ENCODE data around the gene DDB1.

Gene DDB1

GRCh38 chr11:61354208-61354607 lies 21.3 kb upstream of the DDB1 start:
- H3K36me3 ChIP-seq (ENCODE audit: control insufficient read depth, insufficient read depth, low read length): peaks cover 11% of the 10 kb centered on the region; the same call in 1 of the 2 replicates
- no peak overlapping the region for H3K4me3 ChIP-seq (ENCODE audit: low read length)
- DNase-seq (ENCODE audit: low read depth, low spot score): no peak
- H3K9me3 ChIP-seq (ENCODE audit: control insufficient read depth, insufficient read depth, low read length): no peaks in the 10 kb centered on the region
- no peaks in the 10 kb centered on the region for H3K4me1 ChIP-seq (ENCODE audit: control insufficient read depth, insufficient read depth, low read length)
- no CpG with 5 or more reads among the region's 2 CpGs for WGBS (ENCODE audit: insufficient coverage, insufficient read length)
- no peaks in the 10 kb centered on the region for H3K27me3 ChIP-seq (ENCODE audit: control insufficient read depth, insufficient read depth, low read length)
- H3K27ac ChIP-seq (ENCODE audit: low read length): no peak overlapping the region

GRCh38 chr11:61353131-61354067 lies 20.5 kb upstream of the DDB1 start:
- no peaks in the 10 kb centered on the region for H3K27me3 ChIP-seq (ENCODE audit: control insufficient read depth, insufficient read depth, low read length)
- no CpG with 5 or more reads among the region's 15 CpGs for WGBS (ENCODE audit: insufficient coverage, insufficient read length)
- H3K4me1 ChIP-seq (ENCODE audit: control insufficient read depth, insufficient read depth, low read length): no peaks in the 10 kb centered on the region
- H3K36me3 ChIP-seq (ENCODE audit: control insufficient read depth, insufficient read depth, low read length): peaks cover 15% of the 10 kb centered on the region; the same call in 1 of the 2 replicates
- H3K9me3 ChIP-seq (ENCODE audit: control insufficient read depth, insufficient read depth, low read length): no peaks in the 10 kb centered on the region
- H3K4me3 ChIP-seq (ENCODE audit: low read length): no peak overlapping the region
- DNase-seq (ENCODE audit: low read depth, low spot score): no peak
- H3K27ac ChIP-seq (ENCODE audit: low read length): no peak overlapping the region

DNA sequence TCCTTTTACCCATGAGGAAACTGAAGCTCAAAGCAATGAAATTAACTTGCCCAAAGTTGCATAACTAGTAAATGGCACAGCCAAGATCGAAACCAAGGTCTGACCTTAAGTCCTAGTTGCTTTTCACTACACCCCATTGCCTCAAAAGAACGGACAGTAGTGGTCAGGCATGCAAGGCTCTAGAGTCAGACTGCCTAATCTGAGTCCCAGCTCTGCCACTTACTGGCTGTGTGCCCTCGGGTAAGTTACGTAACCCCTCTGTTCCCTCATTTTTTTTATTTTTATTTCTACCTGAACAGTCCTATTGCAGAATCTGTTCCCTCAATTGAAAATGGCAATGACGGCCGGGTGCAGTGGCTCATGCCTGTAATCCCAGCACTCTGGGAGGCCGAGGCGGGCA lies 19.1 kb upstream of the DDB1 start:
- Histone ChIP-seq H3K36me3 (ENCODE audit: control insufficient read depth, insufficient read depth, low read length) (peaks cover 15% of the 10 kb centered on the region; the same call in 1 of the 2 replicates), H3K27me3 (ENCODE audit: control insufficient read depth, insufficient read depth, low read length) (no peaks in the 10 kb centered on the region), H3K4me1 (ENCODE audit: control insufficient read depth, insufficient read depth, low read length) (no peaks in the 10 kb centered on the region), H3K9me3 (ENCODE audit: control insufficient read depth, insufficient read depth, low read length) (no peaks in the 10 kb centered on the region), H3K4me3 (ENCODE audit: low read length) (no peak overlapping the region), H3K27ac (ENCODE audit: low read length) (no peak overlapping the region)
- no peak for DNase-seq (ENCODE audit: low read depth, low spot score)
- no CpG with 5 or more reads among the region's 8 CpGs for WGBS (ENCODE audit: insufficient coverage, insufficient read length)

DNA sequence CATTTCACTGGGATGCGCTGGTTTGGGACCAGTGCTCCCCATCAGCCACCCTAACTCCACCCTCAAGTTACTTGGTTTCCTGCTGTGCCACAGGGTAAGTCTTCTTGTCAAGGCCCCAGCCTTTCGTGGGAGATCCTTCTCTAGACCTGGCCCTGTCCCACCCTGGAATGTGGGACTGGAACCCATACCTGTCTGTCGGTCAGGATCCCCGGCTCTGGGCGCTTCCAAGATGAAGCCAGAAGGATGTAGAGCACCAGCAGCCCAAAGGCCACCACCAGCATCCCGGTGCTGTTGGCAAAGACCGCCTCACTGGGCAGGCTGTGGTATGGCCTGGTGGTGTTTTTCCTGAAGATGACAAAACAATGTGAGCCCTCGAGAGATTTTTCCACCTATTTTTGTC lies 17.9 kb upstream of the DDB1 start:
- peaks cover 17% of the 10 kb centered on the region; the same call in 1 of the 2 replicates for H3K36me3 ChIP-seq (ENCODE audit: control insufficient read depth, insufficient read depth, low read length)
- no peak for DNase-seq (ENCODE audit: low read depth, low spot score)
- no peaks in the 10 kb centered on the region for H3K27me3 ChIP-seq (ENCODE audit: control insufficient read depth, insufficient read depth, low read length)
- no CpG with 5 or more reads among the region's 8 CpGs for WGBS (ENCODE audit: insufficient coverage, insufficient read length)
- no peaks in the 10 kb centered on the region for H3K4me1 ChIP-seq (ENCODE audit: control insufficient read depth, insufficient read depth, low read length)
- H3K4me3 ChIP-seq (ENCODE audit: low read length): no peak overlapping the region
- H3K27ac ChIP-seq (ENCODE audit: low read length): no peak overlapping the region
- H3K9me3 ChIP-seq (ENCODE audit: control insufficient read depth, insufficient read depth, low read length): no peaks in the 10 kb centered on the region

- no peaks in the 10 kb centered on the region for H3K27me3 ChIP-seq (ENCODE audit: control insufficient read depth, insufficient read depth, low read length)
- no peak overlapping the region for H3K27ac ChIP-seq (ENCODE audit: low read length)
- H3K36me3 ChIP-seq (ENCODE audit: control insufficient read depth, insufficient read depth, low read length): peaks cover 17% of the 10 kb centered on the region; the same call in 1 of the 2 replicates
- WGBS (ENCODE audit: insufficient coverage, insufficient read length): no CpG with 5 or more reads among the region's 1 CpG
- DNase-seq (ENCODE audit: low read depth, low spot score): no peak
- no peak overlapping the region for H3K4me3 ChIP-seq (ENCODE audit: low read length)
- H3K9me3 ChIP-seq (ENCODE audit: control insufficient read depth, insufficient read depth, low read length): no peaks in the 10 kb centered on the region
- no peaks in the 10 kb centered on the region for H3K4me1 ChIP-seq (ENCODE audit: control insufficient read depth, insufficient read depth, low read length)
Observed at GRCh38 chr11:61350336-61350735, 17.4 kb upstream of the DDB1 start.

DNA sequence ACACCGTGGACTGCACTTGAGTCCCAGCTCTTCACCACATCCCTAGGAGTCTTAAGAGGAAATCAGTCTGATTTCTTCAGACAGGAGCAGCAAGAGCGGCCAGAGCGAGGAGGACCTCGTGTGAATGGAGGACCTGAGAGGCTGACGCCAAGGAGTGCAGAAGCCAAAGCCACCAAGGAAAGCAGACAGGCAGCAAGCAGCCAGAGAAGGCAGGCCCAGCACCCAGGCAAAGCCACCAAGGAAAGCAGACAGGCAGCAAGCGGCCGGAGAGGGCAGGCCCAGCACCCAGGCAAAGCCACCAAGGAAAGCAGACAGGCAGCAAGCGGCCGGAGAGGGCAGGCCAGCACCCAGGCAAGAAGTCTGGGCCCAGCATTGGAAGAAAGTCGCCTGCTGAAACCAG lies 17.0 kb upstream of the DDB1 start:
- Histone ChIP-seq H3K4me3 (ENCODE audit: low read length) (no peak overlapping the region), H3K27ac (ENCODE audit: low read length) (no peak overlapping the region), H3K4me1 (ENCODE audit: control insufficient read depth, insufficient read depth, low read length) (no peaks in the 10 kb centered on the region), H3K9me3 (ENCODE audit: control insufficient read depth, insufficient read depth, low read length) (no peaks in the 10 kb centered on the region), H3K36me3 (ENCODE audit: control insufficient read depth, insufficient read depth, low read length) (peaks cover 17% of the 10 kb centered on the region; the same call in 1 of the 2 replicates), H3K27me3 (ENCODE audit: control insufficient read depth, insufficient read depth, low read length) (no peaks in the 10 kb centered on the region)
- no CpG with 5 or more reads among the region's 10 CpGs for WGBS (ENCODE audit: insufficient coverage, insufficient read length)
- no peak for DNase-seq (ENCODE audit: low read depth, low spot score)

DNA sequence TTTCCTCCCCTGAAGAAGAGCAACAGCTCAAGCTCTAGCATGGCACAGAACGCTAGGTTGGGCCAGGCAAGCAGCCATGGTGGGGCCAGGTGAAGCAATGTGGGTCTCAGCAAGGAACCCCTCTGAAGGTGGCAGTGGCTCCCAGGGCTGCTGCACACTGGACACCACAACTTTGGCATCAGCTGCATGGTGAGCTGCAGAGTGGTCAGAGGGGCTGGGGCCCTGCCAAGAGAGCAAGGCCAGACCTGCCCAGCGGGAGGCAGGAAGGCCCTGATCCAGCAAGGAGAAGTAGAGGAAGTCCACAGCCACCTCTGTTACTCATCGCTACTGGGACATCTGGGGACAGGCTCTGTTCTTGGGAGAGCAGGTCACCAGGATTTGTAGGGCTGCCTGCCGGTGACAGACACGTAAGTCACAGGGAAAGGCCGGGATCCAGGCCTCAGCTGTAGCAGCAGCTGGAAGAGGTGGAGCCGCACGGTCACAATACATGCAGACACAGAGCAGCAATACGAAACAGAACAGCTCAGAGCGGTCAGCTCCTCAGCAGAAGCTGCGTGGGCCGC lies 16.4 kb upstream of the DDB1 start:
- Histone ChIP-seq H3K9me3 (ENCODE audit: control insufficient read depth, insufficient read depth, low read length) (no peaks in the 10 kb centered on the region), H3K36me3 (ENCODE audit: control insufficient read depth, insufficient read depth, low read length) (peaks cover 17% of the 10 kb centered on the region; the same call in 1 of the 2 replicates)
- no CpG with 5 or more reads among the region's 12 CpGs for WGBS (ENCODE audit: insufficient coverage, insufficient read length)

DNA sequence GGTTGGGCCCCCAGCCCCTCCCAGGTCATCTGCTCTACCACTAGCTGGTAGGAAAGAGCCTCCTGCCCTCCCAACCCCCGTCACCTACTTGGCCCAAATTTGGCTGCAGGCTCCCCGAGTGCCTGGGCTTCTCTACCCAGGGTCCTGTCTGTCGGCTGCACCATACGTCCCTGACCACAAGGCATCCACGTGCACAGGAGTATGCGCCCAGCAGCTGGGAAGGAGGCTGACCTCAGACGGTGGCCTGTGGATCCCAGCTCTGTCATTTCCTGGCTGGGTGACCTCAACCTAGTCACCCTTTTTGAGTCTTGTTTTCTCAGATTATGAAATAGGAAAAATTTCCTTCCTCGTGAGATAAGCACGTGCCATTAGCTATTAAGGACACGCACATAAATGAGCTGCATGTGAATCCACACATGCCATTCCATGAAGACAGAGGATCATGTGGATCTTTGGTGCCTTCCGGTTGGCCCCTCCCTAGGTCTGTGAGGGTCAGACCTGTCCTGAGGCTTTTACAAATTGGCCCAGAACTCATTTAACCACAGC lies 15.1 kb upstream of the DDB1 start:
- no peak for DNase-seq (ENCODE audit: low read depth, low spot score)
- H3K36me3 ChIP-seq (ENCODE audit: control insufficient read depth, insufficient read depth, low read length): peaks cover 15% of the 10 kb centered on the region; the same call in 1 of the 2 replicates
- H3K27ac ChIP-seq (ENCODE audit: low read length): no peak overlapping the region
- no peaks in the 10 kb centered on the region for H3K27me3 ChIP-seq (ENCODE audit: control insufficient read depth, insufficient read depth, low read length)
- H3K4me1 ChIP-seq (ENCODE audit: control insufficient read depth, insufficient read depth, low read length): no peaks in the 10 kb centered on the region
- no peaks in the 10 kb centered on the region for H3K9me3 ChIP-seq (ENCODE audit: control insufficient read depth, insufficient read depth, low read length)
- no CpG with 5 or more reads among the region's 11 CpGs for WGBS (ENCODE audit: insufficient coverage, insufficient read length)
- no peak overlapping the region for H3K4me3 ChIP-seq (ENCODE audit: low read length)

More for the DNA sequence above, 16.4 kb upstream of the DDB1 start:
- no peak for DNase-seq (ENCODE audit: low read depth, low spot score)
- Histone ChIP-seq H3K4me1 (ENCODE audit: control insufficient read depth, insufficient read depth, low read length) (no peaks in the 10 kb centered on the region), H3K4me3 (ENCODE audit: low read length) (no peak overlapping the region), H3K27me3 (ENCODE audit: control insufficient read depth, insufficient read depth, low read length) (no peaks in the 10 kb centered on the region), H3K27ac (ENCODE audit: low read length) (no peak overlapping the region)

DNA sequence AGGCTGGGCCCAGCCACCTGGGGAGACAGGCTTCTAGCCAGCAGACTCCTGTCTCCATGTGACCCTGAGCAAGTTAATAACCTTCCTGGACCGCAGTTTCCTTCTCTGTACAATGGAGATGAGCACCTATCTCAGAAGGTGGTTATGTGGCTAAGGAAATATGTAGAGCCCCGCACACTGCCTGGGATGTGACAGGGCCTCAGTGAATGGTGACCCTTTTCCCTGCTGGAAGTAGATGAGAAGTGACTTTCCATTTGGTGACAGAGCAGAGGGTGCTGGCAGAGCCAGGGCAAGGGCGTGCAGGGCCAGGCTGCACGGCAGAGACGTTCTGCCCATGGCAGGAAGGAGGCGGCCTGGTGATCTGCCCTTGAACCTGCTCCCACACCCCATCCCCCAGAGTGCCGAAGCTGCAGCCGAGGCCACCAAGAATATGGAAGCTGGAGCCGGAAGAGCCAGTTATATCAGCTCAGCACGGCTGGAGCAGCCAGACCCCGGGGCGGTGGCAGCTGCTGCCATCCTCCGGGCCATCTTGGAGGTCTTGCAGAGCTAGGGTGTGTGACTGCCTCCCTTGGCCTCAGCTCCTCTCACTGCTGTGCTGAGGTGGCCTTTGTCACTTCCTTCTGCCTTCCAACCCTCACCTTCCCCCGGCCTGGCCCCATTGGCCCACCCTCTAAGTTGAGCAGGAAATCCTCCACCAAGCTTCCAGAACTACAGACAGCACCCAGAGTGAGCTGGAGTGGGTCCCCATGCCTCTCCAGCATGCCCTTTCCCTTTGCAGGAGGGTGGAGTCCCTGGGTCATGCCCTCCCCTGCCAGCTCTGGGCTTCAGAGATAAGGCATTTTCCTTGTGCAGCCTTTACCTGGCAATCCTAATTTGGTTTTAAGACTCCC lies 13.3 kb upstream of the DDB1 start:
- no peak for DNase-seq (ENCODE audit: low read depth, low spot score)
- Histone ChIP-seq H3K27ac (ENCODE audit: low read length) (no peak overlapping the region), H3K36me3 (ENCODE audit: control insufficient read depth, insufficient read depth, low read length) (peaks cover 13% of the 10 kb centered on the region; the same call in 1 of the 2 replicates), H3K27me3 (ENCODE audit: control insufficient read depth, insufficient read depth, low read length) (no peaks in the 10 kb centered on the region), H3K9me3 (ENCODE audit: control insufficient read depth, insufficient read depth, low read length) (no peaks in the 10 kb centered on the region), H3K4me3 (ENCODE audit: low read length) (no peak overlapping the region), H3K4me1 (ENCODE audit: control insufficient read depth, insufficient read depth, low read length) (no peaks in the 10 kb centered on the region)
- WGBS (ENCODE audit: insufficient coverage, insufficient read length): no CpG with 5 or more reads among the region's 14 CpGs

DNA sequence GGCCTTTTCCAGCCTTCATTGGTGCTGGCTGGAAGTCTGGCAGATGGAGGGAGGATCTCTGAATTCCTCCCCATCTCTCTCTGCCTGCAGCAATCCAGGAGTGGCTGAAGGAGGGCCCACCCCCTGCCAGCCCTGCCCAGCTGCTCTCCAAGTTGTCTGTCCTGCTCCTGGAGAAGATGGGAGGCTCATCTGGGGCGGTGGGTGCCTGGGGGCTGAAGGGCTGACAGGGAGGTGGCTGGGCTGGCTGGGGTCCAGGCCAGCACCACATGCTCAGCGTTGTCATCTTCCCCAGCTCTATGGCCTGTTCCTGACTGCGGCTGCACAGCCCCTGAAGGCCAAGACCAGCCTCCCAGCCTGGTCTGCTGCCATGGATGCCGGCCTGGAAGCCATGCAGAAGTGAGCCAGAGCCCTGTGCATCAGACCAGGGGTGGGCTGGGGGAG lies 12.3 kb upstream of the DDB1 start:
- peaks cover 10% of the 10 kb centered on the region; the same call in 1 of the 2 replicates for H3K36me3 ChIP-seq (ENCODE audit: control insufficient read depth, insufficient read depth, low read length)

More for the DNA sequence above, 12.3 kb upstream of the DDB1 start:
- no peaks in the 10 kb centered on the region for H3K9me3 ChIP-seq (ENCODE audit: control insufficient read depth, insufficient read depth, low read length)
- H3K27me3 ChIP-seq (ENCODE audit: control insufficient read depth, insufficient read depth, low read length): no peaks in the 10 kb centered on the region
- WGBS (ENCODE audit: insufficient coverage, insufficient read length): no CpG with 5 or more reads among the region's 4 CpGs
- no peak overlapping the region for H3K27ac ChIP-seq (ENCODE audit: low read length)
- H3K4me1 ChIP-seq (ENCODE audit: control insufficient read depth, insufficient read depth, low read length): no peaks in the 10 kb centered on the region
- no peak overlapping the region for H3K4me3 ChIP-seq (ENCODE audit: low read length)
- DNase-seq (ENCODE audit: low read depth, low spot score): no peak

Data from iPS DF 6.9 (cell line).